Fibroblast of lung (primary cell): ENCODE data around the gene ATG14.

Experiments
- EZH2 ChIP-seq: IDR thresholded peaks from 2 replicates; pipeline ENCODE4 v1.5.1; 2012; ENCODE audit warnings: low read length, control low read depth, mild to moderate bottlenecking; ENCODE audit errors: missing control alignments
- TF ChIP-seq, protein P1 (sequence below), 2 donors: IDR thresholded peaks in 1 of 2; conservative IDR thresholded peaks in 1 of 2; 1 replicate in 1 of 2; 2 replicates in 1 of 2; pipeline ENCODE4 v1.5.1; 2011 to 2012; ENCODE audit warnings: low read length in 2 of 2, control low read depth in 1 of 2, inconsistent platforms in 1 of 2, low read depth in 1 of 2, mild to moderate bottlenecking in 1 of 2

DNA sequence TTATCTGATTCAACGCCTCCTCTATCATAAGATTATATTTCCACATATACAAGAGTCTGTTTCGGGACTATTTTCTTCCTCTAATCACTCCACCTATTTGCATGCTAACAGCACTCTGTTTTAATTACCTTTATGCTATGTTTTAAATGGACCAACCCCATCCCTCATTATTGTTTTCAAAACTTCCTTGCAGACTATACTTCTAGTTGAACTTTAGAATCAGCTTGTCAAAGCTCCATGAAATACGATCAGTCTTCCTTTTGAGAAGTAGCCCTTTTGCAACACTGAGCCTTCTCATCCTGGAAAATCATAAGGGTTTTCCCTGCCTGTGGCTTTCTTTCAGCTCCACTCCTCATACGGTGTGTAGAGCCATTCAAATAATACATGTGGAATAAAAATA is 36.9 kb downstream of the ATG14 start:
- TF ChIP-seq, protein P1, sequence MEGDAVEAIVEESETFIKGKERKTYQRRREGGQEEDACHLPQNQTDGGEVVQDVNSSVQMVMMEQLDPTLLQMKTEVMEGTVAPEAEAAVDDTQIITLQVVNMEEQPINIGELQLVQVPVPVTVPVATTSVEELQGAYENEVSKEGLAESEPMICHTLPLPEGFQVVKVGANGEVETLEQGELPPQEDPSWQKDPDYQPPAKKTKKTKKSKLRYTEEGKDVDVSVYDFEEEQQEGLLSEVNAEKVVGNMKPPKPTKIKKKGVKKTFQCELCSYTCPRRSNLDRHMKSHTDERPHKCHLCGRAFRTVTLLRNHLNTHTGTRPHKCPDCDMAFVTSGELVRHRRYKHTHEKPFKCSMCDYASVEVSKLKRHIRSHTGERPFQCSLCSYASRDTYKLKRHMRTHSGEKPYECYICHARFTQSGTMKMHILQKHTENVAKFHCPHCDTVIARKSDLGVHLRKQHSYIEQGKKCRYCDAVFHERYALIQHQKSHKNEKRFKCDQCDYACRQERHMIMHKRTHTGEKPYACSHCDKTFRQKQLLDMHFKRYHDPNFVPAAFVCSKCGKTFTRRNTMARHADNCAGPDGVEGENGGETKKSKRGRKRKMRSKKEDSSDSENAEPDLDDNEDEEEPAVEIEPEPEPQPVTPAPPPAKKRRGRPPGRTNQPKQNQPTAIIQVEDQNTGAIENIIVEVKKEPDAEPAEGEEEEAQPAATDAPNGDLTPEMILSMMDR (conservative IDR thresholded peaks at IDR 0.05 in 1 of 2, IDR thresholded peaks at IDR 0.05 in 1 of 2; ENCODE audit: low read depth in 1 of 2, low read length in 2 of 2): no peak
- TF ChIP-seq EZH2: no peak
